CD14-positive monocyte (primary cell): ENCODE measurements around the gene PHLDB3. TPM values are rescaled to one million over a fixed set of nuclear protein-coding genes. Genes with fewer than 3 reads are reported as not detected.

Experiments used
- DNase-seq, 3 donors: peaks; one replicate each; pipeline ENCODE4 v3.0.0-alpha.2; 2011 to 2022
- H2AFZ ChIP-seq: 2 replicates; pipeline ENCODE4 v1.6.0; 2012; ENCODE audit warnings: mild to moderate bottlenecking, low read depth, low read length, inconsistent platforms; ENCODE audit not compliant: insufficient read depth, poor library complexity, severe bottlenecking
- H3K27ac ChIP-seq, 2 donors: 1 replicate in 1 of 2; 2 replicates in 1 of 2; pipeline ENCODE4 v1.5.1; 2012 to 2013; ENCODE audit warnings: low read length in 2 of 2, control low read depth in 1 of 2, inconsistent platforms in 1 of 2, low read depth in 1 of 2, mild to moderate bottlenecking in 1 of 2
- H3K27me3 ChIP-seq, 2 donors: one replicate each; pipeline versions ENCODE4 v1.6.0 to v1.6.1; 2011 to 2013; ENCODE audit warnings: low read length in 2 of 2; ENCODE audit not compliant: control insufficient read depth in 2 of 2, insufficient read depth in 2 of 2
- H3K36me3 ChIP-seq, 2 donors: replicated peaks in 1 of 2; 1 replicate in 1 of 2; 2 replicates in 1 of 2; pipeline versions ENCODE4 v1.5.1 to v1.6.1; 2012 to 2013; ENCODE audit warnings: low read length in 2 of 2, control low read depth in 1 of 2, inconsistent platforms in 1 of 2, mild to moderate bottlenecking in 1 of 2; ENCODE audit not compliant: insufficient read depth in 2 of 2, control insufficient read depth in 1 of 2
- H3K4me1 ChIP-seq, 2 donors: 1 replicate in 1 of 2; 2 replicates in 1 of 2; pipeline versions ENCODE4 v1.5.1 to v1.6.1; 2012 to 2013; ENCODE audit warnings: low read length in 2 of 2, control low read depth in 1 of 2, inconsistent platforms in 1 of 2, mild to moderate bottlenecking in 1 of 2, moderate library complexity in 1 of 2; ENCODE audit not compliant: insufficient read depth in 2 of 2, control insufficient read depth in 1 of 2
- H3K4me2 ChIP-seq: replicated peaks from 2 replicates; pipeline ENCODE3; 2012; ENCODE audit warnings: low read length, moderate library complexity, mild to moderate bottlenecking; ENCODE audit not compliant: poor library complexity, severe bottlenecking; ENCODE audit errors: extremely low read depth
- H3K4me3 ChIP-seq, 3 experiments: fragments of 200-600 bp in 1 of 3; sonication (generic) in 1 of 3; replicated peaks in 1 of 3; 1 replicate in 2 of 3; 2 replicates in 1 of 3; pipeline ENCODE4 v1.5.1; 2011 to 2013; ENCODE audit warnings: low read length in 3 of 3, mild to moderate bottlenecking in 3 of 3, control low read depth in 2 of 3, low read depth in 2 of 3, inconsistent platforms in 1 of 3, moderate library complexity in 1 of 3
- H3K79me2 ChIP-seq: 2 replicates; pipeline ENCODE4 v1.6.0; 2012; ENCODE audit warnings: mild to moderate bottlenecking, control low read depth, inconsistent platforms, low read length, moderate library complexity; ENCODE audit not compliant: insufficient read depth
- H3K9ac ChIP-seq: 2 replicates; pipeline ENCODE4 v1.6.0; 2017; ENCODE audit warnings: low read length, mild to moderate bottlenecking; ENCODE audit not compliant: insufficient read depth, poor library complexity, severe bottlenecking
- H3K9me3 ChIP-seq, 2 donors: replicated peaks in 1 of 2; 1 replicate in 1 of 2; 2 replicates in 1 of 2; pipeline versions ENCODE4 v1.5.1 to v1.6.1; 2012 to 2013; ENCODE audit warnings: low read length in 2 of 2, control low read depth in 1 of 2; ENCODE audit not compliant: control insufficient read depth in 1 of 2, insufficient read depth in 1 of 2
- H4K20me1 ChIP-seq: 2 replicates; pipeline ENCODE4 v1.6.0; 2012; ENCODE audit warnings: mild to moderate bottlenecking, low read length, control low read depth, moderate library complexity; ENCODE audit not compliant: insufficient read depth
- H3K27ac Mint-ChIP-seq, 7 donors: one replicate each; pipeline ENCODE4 v1.8.0; 2020; ENCODE audit warnings: mild to moderate bottlenecking in 7 of 7, mixed read lengths in 7 of 7, moderate library complexity in 6 of 7, inconsistent platforms in 2 of 7
- H3K27me3 Mint-ChIP-seq, 3 donors: one replicate each; pipeline ENCODE4 v1.8.0; 2021 to 2022; ENCODE audit warnings: low read depth in 3 of 3, mild to moderate bottlenecking in 3 of 3, mixed read lengths in 3 of 3, moderate library complexity in 3 of 3, inconsistent platforms in 1 of 3
- H3K36me3 Mint-ChIP-seq, 2 donors: one replicate each; pipeline ENCODE4 v1.8.0; 2020; ENCODE audit warnings: mixed read lengths in 2 of 2, inconsistent platforms in 1 of 2, mild to moderate bottlenecking in 1 of 2
- H3K4me1 Mint-ChIP-seq: one replicate; pipeline ENCODE4 v1.8.0; 2020; ENCODE audit warnings: mild to moderate bottlenecking, mixed read lengths
- H3K4me3 Mint-ChIP-seq, 2 donors: one replicate each; pipeline ENCODE4 v1.8.0; 2020; ENCODE audit warnings: mild to moderate bottlenecking in 2 of 2, mixed read lengths in 2 of 2, moderate library complexity in 1 of 2
- H3K9me3 Mint-ChIP-seq, 7 donors: one replicate each; pipeline ENCODE4 v1.8.0; 2020 to 2022; ENCODE audit warnings: mixed read lengths in 7 of 7, mild to moderate bottlenecking in 6 of 7, moderate library complexity in 6 of 7, inconsistent platforms in 2 of 7
- WGBS: methylation state at CpG from one replicate; pipeline ENCODE4 v1.1.5; 2013; ENCODE audit warnings: missing lambda C conversion rate; ENCODE audit not compliant: insufficient coverage; 5-methylcytosine and 5-hydroxymethylcytosine counted together
- intact Hi-C, 2 donors: fragments of 100-400 bp; cut with micrococcal nuclease; formaldehyde crosslinking; loops; one replicate each; pipeline versions ENCODE4 v1.15.0 to v1.15.1; 2023
- polyA plus RNA-seq, 3 donors: library from polyadenylated mRNA; depleted of rRNA in 1 of 3; unstranded in 2 of 3; stranded (reverse) in 1 of 3; fragments of 300-500 nt in 2 of 3; fragments of >200 nt in 1 of 3; fragmentation: Illumina TruSeq in 2 of 3; gene quantifications; 1 replicate in 2 of 3; 2 replicates in 1 of 3; pipeline ENCODE4 v1.2.3, GENCODE V29; 2012 to 2021
- TF ChIP-seq, protein P1 (sequence below): fragments of 200-600 bp; IDR thresholded peaks from one replicate; pipeline ENCODE4 v1.8.0; 2022; ENCODE audit warnings: antibody characterized with exemption, mild to moderate bottlenecking

PHLDB3 gene
- polyA plus RNA-seq, 3 donors, result 1.4 to 3.4 (median 1.7) TPM

DNA sequence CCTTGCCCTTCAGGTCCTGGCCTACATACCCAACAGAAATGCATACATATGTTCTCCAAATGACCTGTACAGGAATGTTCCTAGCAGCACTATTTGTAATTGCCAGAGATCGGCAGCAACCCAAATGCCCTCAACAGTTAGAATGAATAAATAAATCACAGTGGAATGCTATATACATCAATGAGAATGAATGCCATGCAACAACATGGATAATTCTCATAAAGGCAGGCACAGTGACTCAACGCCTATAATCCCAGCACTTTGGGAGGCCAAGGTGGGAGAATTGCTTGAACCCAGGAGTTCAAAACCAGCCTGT is 71.2 kb downstream of the PHLDB3 start:
- Histone ChIP-seq H3K4me3 (no peak overlapping the region), H3K36me3 (no peaks in the 10 kb centered on the region), H3K9me3 (no peaks in the 10 kb centered on the region), H3K9ac (no peak overlapping the region), H4K20me1 (no peaks in the 10 kb centered on the region), H3K27me3 (no peaks in the 10 kb centered on the region), H3K27ac (no peak overlapping the region), H2AFZ (no peak overlapping the region), H3K79me2 (no peaks in the 10 kb centered on the region), H3K4me2 (no peak overlapping the region), H3K4me1 (peaks cover 3 to 5% of the 10 kb centered on the region in 2 donors)
- Mint-ChIP-seq H3K4me1 (peaks cover 12% of the 10 kb centered on the region), H3K27ac (peak overlapping the region in 1 of 7 donors; percentile 38), H3K9me3 (peaks cover 0 to 2% (median 0%) of the 10 kb centered on the region in 7 donors), H3K36me3 (no peaks in the 10 kb centered on the region), H3K27me3 (peaks cover 2 to 12% (median 8%) of the 10 kb centered on the region in 3 donors), H3K4me3 (no peak overlapping the region)
- TF ChIP-seq, protein P1, sequence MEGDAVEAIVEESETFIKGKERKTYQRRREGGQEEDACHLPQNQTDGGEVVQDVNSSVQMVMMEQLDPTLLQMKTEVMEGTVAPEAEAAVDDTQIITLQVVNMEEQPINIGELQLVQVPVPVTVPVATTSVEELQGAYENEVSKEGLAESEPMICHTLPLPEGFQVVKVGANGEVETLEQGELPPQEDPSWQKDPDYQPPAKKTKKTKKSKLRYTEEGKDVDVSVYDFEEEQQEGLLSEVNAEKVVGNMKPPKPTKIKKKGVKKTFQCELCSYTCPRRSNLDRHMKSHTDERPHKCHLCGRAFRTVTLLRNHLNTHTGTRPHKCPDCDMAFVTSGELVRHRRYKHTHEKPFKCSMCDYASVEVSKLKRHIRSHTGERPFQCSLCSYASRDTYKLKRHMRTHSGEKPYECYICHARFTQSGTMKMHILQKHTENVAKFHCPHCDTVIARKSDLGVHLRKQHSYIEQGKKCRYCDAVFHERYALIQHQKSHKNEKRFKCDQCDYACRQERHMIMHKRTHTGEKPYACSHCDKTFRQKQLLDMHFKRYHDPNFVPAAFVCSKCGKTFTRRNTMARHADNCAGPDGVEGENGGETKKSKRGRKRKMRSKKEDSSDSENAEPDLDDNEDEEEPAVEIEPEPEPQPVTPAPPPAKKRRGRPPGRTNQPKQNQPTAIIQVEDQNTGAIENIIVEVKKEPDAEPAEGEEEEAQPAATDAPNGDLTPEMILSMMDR, result no peak
- intact Hi-C loops, result loop anchor here in 1 of 2 donors (2.0 kb wide), 1 partner anchor 85 kb away; no protein-coding TSS in a partner anchor
- WGBS, result no CpG with 5 or more reads among the region's 2 CpGs
- no peak for DNase-seq

DNA sequence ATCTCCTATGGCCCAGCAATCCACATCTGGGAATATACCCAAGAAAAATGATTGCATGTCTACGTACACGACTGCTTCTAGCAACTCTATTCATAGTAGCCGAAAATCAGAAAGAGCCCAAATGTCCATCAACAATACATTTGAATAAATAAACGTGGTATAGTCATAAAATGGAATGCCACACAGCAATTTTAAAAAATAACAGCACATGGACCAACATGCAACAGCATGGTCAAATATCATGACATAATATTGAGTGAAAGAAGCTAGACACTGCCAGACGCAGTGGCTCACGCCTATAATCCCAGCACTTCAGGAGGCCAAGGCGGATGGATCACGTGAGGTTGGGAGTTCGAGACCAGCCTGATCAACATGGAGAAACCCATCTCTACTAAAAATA is 73.6 kb downstream of the PHLDB3 start:
- Mint-ChIP-seq H3K4me3 (no peak overlapping the region), H3K27me3 (peaks cover 3 to 12% (median 9%) of the 10 kb centered on the region in 3 donors)
- intact Hi-C loops, result no loop called here

More for the DNA sequence above, 73.6 kb downstream of the PHLDB3 start:
- no peaks in the 10 kb centered on the region for H3K36me3 ChIP-seq
- no peak for DNase-seq
- no peak overlapping the region for H3K4me3 ChIP-seq
- peak overlapping the region in 1 of 7 donors; percentile 20 for H3K27ac Mint-ChIP-seq
- no peaks in the 10 kb centered on the region for H3K4me1 ChIP-seq
- no peaks in the 10 kb centered on the region for H3K9me3 Mint-ChIP-seq
- H3K36me3 Mint-ChIP-seq, result no peaks in the 10 kb centered on the region
- TF ChIP-seq, protein P1, result no peak
- no peaks in the 10 kb centered on the region for H3K79me2 ChIP-seq
- no peak overlapping the region for H2AFZ ChIP-seq
- no peaks in the 10 kb centered on the region for H3K27me3 ChIP-seq
- no peak overlapping the region for H3K27ac ChIP-seq
- no peak overlapping the region for H3K4me2 ChIP-seq
- H4K20me1 ChIP-seq, result no peaks in the 10 kb centered on the region
- 96% methylated on average over 3 of the region's 9 CpGs for WGBS
- H3K9ac ChIP-seq, result no peak overlapping the region
- no peaks in the 10 kb centered on the region for H3K9me3 ChIP-seq
- peaks cover 9% of the 10 kb centered on the region for H3K4me1 Mint-ChIP-seq
